Body of pancreas (tissue), 4 donors: ENCODE measurements around the gene PNMA8C. TPM values are rescaled to one million over a fixed set of nuclear protein-coding genes. Genes with fewer than 3 reads are reported as not detected.

ENCODE experiments used
- ATAC-seq: fragments of 150-250 bp; one replicate; pipeline ENCODE4 v1.9.1; 2016
- DNase-seq, 4 donors: peaks; one replicate each; pipeline ENCODE4 v3.0.0-alpha.2; 2019
- H3K27ac ChIP-seq, 4 donors: fragments of 200-600 bp; sonication (generic); 1 replicate in 3 of 4; 2 replicates in 1 of 4; pipeline versions ENCODE4 v1.5.1 to v1.6.1; 2016 to 2019; ENCODE audit warnings: mild to moderate bottlenecking in 1 of 4, mixed read lengths in 1 of 4, moderate library complexity in 1 of 4
- H3K27me3 ChIP-seq, 2 donors: fragments of 200-600 bp; sonication (generic); one replicate each; pipeline ENCODE4 v1.6.0; 2016; ENCODE audit warnings: mild to moderate bottlenecking in 1 of 2
- H3K36me3 ChIP-seq, 2 donors: fragments of 200-600 bp; sonication (generic); replicated peaks in 1 of 2; 2 replicates each; pipeline ENCODE4 v1.5.1; 2016; ENCODE audit warnings: low read depth in 2 of 2; ENCODE audit not compliant: insufficient read depth in 1 of 2
- H3K4me1 ChIP-seq: fragments of 200-600 bp; sonication (generic); one replicate; pipeline ENCODE4 v1.6.0; 2016
- H3K4me3 ChIP-seq, 2 donors: fragments of 200-600 bp; sonication (generic); 1 replicate in 1 of 2; 2 replicates in 1 of 2; pipeline ENCODE4 v1.5.1; 2016 to 2019
- H3K9me3 ChIP-seq, 3 donors: fragments of 200-600 bp; sonication (generic); 1 replicate in 2 of 3; 2 replicates in 1 of 3; pipeline ENCODE4 v1.5.1; 2016
- CTCF ChIP-seq, 7 experiments: fragments of 450-650 bp in 4 of 7; fragments of 200-600 bp in 3 of 7; sonication (generic) in 3 of 7; IDR thresholded peaks; one replicate each; pipeline ENCODE4 v1.5.1; 2016 to 2019; ENCODE audit warnings: antibody characterized with exemption in 7 of 7
- POLR2A ChIP-seq, 3 donors: fragments of 450-650 bp; IDR thresholded peaks; one replicate each; pipeline ENCODE4 v1.6.1; 2016; ENCODE audit warnings: antibody characterized with exemption in 3 of 3, mild to moderate bottlenecking in 2 of 3
- WGBS, 2 donors: methylation state at CpG; one replicate each; pipeline ENCODE4 v1.1.5; 2017; 5-methylcytosine and 5-hydroxymethylcytosine counted together
- intact Hi-C: fragments of 100-400 bp; cut with DNase I; formaldehyde crosslinking; loops from one replicate; pipeline ENCODE4 v1.15.1; 2023
- total RNA-seq, 2 donors: library from RNA; depleted of rRNA; stranded (reverse); fragments of >200 nt; gene quantifications; one replicate each; pipeline ENCODE4 v1.1.0, GENCODE V29; 2016

The PNMA8C gene
- total RNA-seq, result not detected

DNA sequence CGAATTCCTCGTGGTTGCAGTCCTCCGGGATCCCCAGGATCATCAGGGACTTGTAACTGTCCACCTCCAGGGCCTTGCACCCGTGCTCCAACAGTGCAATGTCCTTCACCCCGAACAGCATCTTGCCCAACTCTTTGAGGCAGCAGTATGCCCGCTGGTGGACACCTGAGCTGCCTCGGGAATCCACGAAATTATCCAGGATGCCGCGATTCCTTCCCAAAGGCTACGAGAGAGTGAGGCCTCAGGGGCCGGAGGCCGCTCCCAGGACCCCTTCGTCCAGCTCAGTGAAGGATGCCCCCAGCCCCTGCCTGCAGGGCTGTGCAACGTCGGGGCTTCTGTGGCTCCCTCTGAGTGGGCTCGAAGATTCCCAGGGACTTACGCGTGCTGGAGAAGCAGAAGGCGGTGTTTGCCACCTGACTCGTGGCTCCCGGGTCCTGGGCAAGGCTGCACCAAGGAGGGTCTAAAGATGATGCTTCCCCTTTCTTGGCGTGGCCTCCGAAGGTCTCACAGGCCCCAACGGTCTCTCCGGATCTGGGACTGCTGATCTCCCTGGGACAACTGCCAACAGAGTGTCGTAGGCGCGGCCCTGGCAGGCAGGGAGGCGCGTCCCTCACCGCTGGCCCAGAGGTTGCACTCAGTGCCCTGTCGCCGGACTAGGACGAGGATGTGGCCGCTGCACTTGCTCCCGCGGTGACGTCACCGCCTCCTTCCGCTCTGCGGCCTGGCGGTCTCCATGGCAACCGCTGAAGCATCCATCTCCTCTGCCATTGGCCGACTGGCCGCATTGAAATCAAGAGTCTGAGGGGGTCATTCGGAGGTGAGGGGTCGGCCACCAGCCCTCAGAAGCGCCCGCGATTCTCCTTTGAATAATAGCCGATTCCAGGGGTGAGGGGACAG is at the start of gene PNMA8C:
PNMA8C (minus strand) TSS at position 698 of the 897 bp plus-strand sequence; CDS start at position 121, 577 bp downstream.
- intact Hi-C loops, result no loop called here
- no peak within 1 kb of the TSS for H3K4me3 ChIP-seq
- no peak within 1 kb of the TSS for H3K27ac ChIP-seq
- TF ChIP-seq CTCF (IDR thresholded peaks at IDR 0.05) (no peak), POLR2A (IDR thresholded peaks at IDR 0.05) (no peak)
- no peak for ATAC-seq
- no peaks in the 10 kb centered on the region for H3K27me3 ChIP-seq
- H3K36me3 ChIP-seq, result no peaks in the 10 kb centered on the region
- no peaks in the 10 kb centered on the region for H3K9me3 ChIP-seq
- peaks cover 15% of the 10 kb centered on the region for H3K4me1 ChIP-seq
- 29 to 31% methylated on average over 11 to 47 of the region's 52 CpGs for WGBS, 2 donors
- peak; percentile 48 to 71 (median 64) for DNase-seq

DNA sequence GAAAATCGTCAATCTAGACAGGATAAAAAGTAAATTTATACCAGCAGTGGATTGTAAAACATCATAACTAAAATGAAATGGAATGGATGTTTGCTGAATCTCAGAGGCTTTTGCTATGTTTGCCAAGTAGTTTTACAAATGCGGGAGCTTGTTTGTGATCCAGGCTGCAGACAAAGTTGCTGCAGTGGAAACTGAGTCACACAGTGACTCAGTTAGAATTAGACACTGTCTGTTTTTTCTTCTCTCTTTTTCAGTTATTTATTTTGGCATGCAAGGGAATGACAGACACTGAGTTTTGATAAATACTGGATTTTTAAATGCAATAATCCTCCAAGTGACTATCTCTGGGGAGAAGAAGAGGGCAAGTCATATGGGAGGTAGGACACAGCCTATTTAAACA is 47.2 kb upstream of the PNMA8C start:
- H3K4me1 ChIP-seq, result peaks cover 10% of the 10 kb centered on the region
- H3K27ac ChIP-seq, result no peak overlapping the region
- H3K4me3 ChIP-seq, result no peak overlapping the region
- intact Hi-C loops, result no loop called here
- no peaks in the 10 kb centered on the region for H3K27me3 ChIP-seq
- ATAC-seq (no peak), DNase-seq (no peak)
- H3K9me3 ChIP-seq, result no peaks in the 10 kb centered on the region
- no peaks in the 10 kb centered on the region for H3K36me3 ChIP-seq
- TF ChIP-seq CTCF (IDR thresholded peaks at IDR 0.05) (no peak), POLR2A (IDR thresholded peaks at IDR 0.05) (no peak)
- WGBS, 2 donors, result 70 to 76% methylated on average over 2 of the region's 2 CpGs

DNA sequence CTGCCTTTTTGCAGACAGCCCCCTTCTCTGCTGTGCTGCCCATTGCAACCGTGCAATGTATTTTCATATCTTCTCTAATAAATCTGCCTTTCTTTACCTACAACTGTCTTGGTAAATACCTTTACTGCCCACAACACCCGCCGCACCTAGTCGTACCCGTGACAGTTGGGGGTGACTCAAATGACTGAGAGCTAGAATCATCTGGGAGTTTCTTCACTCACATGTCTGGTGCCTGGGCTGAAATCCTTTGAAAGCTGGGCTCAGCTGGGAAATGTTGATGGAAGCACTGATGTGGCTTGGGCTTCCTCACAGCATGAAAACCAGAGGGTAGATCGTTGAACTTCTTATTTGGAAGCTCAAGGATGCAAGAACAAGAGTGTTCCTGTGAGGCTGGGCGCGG is 45.5 kb upstream of the PNMA8C start:
- H3K27me3 ChIP-seq, result no peaks in the 10 kb centered on the region
- no peaks in the 10 kb centered on the region for H3K36me3 ChIP-seq
- TF ChIP-seq CTCF (IDR thresholded peaks at IDR 0.05), result no peak
- TF ChIP-seq POLR2A (IDR thresholded peaks at IDR 0.05), result no peak
- H3K9me3 ChIP-seq, result no peaks in the 10 kb centered on the region
- ATAC-seq (no peak), DNase-seq (no peak)
- 60 to 79% methylated on average over 8 of the region's 8 CpGs for WGBS, 2 donors
- H3K4me1 ChIP-seq, result peaks cover 17% of the 10 kb centered on the region
- intact Hi-C loops, result no loop called here
- peak overlapping the region in 1 of 4 donors; percentile 50 for H3K27ac ChIP-seq
- no peak overlapping the region for H3K4me3 ChIP-seq

- Histone ChIP-seq H3K4me1 (peaks cover 17% of the 10 kb centered on the region), H3K9me3 (no peaks in the 10 kb centered on the region), H3K4me3 (no peak overlapping the region), H3K27me3 (no peaks in the 10 kb centered on the region), H3K27ac (no peak overlapping the region), H3K36me3 (no peaks in the 10 kb centered on the region)
- intact Hi-C loops, result no loop called here
- TF ChIP-seq POLR2A (IDR thresholded peaks at IDR 0.05) (no peak), CTCF (IDR thresholded peaks at IDR 0.05) (no peak)
- ATAC-seq (no peak), DNase-seq (no peak)
- 84 to 95% methylated on average over 4 of the region's 4 CpGs for WGBS, 2 donors
Measured at GRCh38 chr19:46472592-46472991, 43.9 kb upstream of the PNMA8C start.
